HG03108 (cell line): ENCODE data around the gene NEURL1B.
"Not testable (repeated sequence)": the region's sequence is repeated elsewhere in the genome, so short reads cannot be mapped to it uniquely, and the experiment has no call there.

Experiments used
- ATAC-seq: cut with Tn5 transposase; IDR thresholded peaks from one replicate; pipeline ENCODE4 v1.9.1; 2021; ENCODE audit warnings: moderate library complexity; ENCODE audit not compliant: unreplicated experiment

NEURL1B gene, protein sequence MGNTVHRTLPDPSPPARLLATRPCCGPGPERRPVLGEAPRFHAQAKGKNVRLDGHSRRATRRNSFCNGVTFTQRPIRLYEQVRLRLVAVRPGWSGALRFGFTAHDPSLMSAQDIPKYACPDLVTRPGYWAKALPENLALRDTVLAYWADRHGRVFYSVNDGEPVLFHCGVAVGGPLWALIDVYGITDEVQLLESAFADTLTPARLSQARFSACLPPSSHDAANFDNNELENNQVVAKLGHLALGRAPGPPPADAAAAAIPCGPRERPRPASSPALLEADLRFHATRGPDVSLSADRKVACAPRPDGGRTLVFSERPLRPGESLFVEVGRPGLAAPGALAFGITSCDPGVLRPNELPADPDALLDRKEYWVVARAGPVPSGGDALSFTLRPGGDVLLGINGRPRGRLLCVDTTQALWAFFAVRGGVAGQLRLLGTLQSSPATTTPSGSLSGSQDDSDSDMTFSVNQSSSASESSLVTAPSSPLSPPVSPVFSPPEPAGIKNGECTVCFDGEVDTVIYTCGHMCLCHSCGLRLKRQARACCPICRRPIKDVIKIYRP

DNA sequence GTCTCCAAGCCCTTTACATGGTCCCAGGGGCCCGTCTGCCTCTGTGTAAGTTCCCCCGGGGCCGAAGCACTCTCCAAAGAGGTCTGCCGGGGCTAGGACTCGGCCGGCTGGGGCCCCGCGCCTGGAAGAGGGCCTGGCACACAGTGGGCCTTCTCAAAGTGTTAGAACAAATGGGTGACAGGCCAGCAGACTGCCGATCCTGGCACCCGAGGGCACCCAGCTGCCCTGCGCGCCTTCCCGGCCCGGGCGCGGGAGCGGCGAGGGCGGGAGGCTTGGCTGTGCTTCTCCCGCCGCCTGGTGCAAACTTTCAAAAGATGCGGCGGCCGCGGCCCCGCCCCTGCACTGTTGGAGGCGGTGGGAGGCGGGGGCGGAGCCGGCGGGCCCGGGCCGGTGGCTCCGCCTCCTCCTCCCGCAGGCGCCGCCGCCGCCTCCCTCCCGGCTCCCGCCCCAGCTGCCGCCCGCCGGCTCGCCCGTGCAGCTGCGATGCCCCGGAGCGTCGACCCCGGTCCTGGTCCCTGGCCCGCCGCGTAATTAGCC is at the start of gene NEURL1B:
TSS of gene NEURL1B (plus strand) at position 442 of the 537 bp plus-strand sequence. CDS start 144 bp downstream, outside the sequence.
- ATAC-seq, result peak; percentile 61

DNA sequence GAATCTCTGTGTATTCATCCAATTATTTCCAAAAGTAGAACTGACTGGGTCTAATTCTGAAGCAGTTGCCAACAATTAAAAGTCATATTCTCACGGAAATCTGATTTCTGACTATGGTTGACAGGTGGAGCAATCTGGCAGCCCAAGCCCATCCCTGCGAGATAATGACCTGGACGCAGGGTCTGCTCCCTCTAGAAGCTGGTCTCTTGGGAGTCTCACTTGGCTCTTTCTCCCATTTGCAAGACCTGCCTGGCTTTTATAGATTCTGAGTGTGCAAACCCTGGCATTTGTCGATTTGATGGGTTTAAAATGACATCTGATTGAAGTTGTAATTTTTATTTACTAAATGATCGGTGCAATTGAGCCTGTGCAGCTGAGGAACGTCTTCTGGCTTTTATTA is 49.4 kb upstream of the NEURL1B start:
- no peak for ATAC-seq

DNA sequence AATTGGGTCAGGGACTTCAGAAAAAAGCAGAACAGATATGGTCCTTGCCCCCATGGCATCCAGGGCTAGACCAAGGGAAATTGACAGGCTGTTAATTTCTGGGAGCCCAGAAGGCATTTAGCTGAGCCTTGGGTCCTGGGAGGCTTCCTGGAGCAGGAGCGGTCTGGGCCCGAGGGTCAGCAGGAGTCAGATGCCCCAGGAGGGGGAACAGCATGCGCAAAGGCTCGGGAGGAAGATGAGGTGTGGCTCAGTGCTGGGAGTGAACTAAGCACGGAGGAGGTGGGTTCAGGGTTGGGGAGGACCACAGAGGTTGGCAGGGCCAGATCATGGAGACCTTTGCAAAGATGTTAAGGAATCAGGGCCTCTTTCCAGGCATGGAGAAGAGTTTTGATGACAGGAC is 48.2 kb upstream of the NEURL1B start:
- ATAC-seq, result no peak

DNA sequence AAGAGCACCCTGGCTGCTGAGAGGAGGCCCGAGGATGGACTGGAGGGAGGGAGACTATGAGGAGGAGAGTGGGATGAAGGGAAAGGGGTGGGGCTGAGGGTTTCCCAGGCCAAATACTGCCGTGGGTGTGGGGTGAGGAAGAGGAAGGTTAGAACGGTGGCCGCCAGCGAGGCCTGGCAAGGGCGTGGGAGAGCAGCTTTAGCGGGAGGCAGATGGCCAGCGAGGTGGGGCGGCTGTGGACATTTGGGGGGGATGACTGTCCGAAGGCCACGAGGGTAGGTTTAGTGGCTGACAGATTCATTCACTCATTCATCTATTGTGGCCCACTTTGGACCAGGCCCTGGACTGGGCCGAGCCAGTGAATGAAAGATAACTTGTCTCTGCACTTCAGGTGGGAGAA is 47.8 kb upstream of the NEURL1B start:
- no peak for ATAC-seq

DNA sequence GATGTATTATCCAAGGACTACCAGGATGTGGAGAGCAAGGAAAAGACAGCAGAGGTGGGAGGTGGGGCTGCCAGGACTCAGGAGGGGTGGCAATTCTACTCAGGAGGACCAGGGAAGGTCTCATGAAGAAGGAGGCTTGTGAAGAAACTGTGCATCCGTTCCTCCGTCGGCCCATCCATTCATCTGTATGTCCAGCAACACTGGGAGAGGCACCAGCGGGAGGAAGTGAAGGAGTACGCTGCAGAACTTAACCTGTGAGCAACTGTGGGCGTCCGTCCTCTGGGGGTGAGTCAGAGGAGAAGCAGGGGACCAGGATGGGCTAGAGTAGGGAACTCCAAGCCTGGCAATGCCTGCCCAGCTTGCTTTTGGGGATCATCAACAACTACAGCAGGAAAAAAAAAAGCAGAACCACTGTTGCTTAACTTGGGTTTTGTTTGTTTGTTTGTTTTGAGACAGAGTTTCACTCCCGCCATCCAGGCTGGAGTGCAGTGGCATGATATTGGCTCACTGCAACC is 47.3 kb upstream of the NEURL1B start:
- ATAC-seq, result no peak

DNA sequence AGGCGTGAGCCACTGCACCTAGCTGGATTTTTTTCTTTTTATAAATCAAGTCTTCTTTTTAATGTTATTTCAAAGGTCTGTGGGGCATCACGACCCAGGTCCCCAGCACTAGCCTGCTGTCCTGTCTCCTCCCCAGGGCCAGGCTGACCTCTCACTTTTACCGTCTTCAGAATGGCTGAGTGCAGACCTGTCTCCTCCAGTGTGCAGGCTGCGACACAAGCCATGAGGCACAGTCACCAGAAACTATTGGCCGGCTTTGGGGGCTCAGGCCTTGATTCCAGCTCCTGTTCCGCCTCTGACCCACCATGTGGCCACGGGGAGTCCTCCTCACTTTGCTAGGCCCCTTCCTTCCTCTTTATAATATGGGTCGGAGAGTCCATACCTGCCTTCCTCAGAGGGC is 46.6 kb upstream of the NEURL1B start:
- ATAC-seq, result no peak

DNA sequence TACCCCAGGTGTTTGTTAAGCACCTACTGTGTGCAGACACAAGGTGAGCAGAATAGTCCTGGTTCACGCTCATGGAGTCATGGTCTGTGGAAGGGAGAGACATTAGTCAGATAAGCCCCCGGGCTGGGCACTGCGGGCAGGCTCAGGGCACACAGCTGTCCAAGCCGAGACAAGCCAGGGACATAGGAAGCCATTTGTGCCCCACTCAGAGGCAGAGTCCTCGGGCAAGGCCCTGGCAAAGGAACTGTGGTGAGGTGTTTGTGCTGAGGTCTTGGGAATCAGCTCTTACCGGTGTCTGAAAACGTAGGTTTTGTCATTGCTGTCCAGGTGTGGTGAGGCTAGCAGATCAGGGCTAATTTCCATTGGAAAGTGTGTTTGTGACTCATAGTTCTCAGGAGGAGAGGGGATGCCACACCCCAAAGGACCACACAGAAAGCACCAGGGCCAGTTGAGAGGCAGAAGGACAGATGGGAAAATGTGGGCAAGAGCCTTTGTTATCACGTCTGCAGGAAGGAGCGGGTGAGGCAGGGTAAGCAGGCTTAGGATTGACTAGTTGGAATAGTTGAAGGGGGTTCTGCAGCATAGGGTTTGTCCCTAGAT is 46.1 kb upstream of the NEURL1B start:
- no peak for ATAC-seq

DNA sequence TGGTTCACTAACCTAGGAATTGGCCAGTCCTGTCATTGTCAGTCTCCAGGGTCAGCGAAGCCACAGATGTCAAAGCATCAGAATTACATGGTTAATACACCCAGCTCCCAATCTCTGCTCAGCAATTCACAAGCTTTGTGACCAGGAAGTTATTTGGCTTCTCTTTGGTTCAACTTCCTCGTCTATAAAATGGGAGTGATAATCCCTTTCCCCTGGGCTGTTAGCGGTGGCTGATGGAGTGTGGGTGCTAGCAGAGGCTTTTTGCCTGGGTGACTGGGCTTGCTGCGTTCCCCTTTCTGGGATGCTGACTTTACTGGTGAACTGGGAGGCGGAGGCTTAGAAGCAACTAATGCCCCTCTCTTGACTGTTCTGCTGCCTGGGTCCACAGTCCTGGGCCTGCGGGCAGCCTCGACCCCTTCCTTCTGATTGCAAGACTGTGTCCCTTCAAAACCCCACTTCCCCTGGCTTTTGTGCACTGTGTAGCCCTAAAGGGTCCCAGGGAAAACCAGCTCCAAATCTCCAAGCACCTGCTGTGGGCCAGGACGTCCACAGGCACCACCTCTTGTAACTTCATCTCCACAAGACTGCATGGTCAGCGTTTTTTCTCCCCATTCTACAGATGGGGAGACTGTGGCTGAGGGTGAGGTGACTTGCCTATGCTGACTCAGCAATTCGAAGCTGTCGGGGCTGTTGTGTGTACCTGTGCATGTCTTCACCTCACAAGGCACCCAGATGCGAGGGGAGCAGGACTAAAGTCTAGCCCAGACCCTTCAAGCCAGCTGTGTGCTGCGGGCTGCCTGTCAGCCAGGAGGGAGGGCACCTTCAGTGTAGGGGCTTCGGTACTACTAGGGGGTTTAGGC is 45.2 kb upstream of the NEURL1B start:
- ATAC-seq, result no peak

DNA sequence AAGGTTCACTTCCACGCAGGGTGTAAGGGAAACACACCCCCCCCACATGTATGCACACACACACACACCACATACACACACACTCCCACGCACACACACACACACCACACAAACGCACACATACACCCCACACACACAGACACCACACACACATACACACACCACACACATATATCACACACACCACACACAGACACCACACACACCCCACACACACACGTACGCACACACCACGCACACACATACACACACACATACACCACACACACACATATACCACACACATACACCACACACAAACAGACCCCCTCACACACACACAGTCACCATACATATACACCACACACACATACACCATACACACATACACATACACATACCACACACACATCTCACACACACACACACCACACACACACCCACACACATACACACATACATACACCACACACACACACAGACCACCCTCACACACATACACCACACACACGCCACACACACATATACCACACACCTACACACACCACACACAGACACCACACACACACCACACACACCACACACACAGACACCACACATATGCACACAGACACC is 44.3 kb upstream of the NEURL1B start:
- ATAC-seq, result no peak

DNA sequence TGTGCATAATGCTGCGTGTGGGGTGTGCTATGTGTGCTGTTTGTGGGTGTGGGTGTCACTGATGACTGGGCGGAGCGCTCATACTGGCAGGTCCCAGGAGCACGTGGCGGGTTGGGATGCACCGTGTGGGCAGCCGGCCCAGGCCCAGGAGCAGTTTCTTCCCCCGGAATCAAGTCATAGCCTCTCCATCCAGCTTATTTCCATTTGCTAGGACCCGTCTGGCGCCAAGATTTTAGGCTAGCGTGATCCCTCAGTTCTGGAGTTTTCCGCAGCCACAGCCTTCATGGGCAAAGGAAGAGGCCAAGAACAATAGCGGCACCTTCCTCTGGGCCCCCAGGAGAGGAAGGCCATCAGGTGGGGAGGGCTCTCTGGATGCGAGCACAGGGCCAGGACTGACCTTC is 43.3 kb upstream of the NEURL1B start:
- ATAC-seq, result no peak

DNA sequence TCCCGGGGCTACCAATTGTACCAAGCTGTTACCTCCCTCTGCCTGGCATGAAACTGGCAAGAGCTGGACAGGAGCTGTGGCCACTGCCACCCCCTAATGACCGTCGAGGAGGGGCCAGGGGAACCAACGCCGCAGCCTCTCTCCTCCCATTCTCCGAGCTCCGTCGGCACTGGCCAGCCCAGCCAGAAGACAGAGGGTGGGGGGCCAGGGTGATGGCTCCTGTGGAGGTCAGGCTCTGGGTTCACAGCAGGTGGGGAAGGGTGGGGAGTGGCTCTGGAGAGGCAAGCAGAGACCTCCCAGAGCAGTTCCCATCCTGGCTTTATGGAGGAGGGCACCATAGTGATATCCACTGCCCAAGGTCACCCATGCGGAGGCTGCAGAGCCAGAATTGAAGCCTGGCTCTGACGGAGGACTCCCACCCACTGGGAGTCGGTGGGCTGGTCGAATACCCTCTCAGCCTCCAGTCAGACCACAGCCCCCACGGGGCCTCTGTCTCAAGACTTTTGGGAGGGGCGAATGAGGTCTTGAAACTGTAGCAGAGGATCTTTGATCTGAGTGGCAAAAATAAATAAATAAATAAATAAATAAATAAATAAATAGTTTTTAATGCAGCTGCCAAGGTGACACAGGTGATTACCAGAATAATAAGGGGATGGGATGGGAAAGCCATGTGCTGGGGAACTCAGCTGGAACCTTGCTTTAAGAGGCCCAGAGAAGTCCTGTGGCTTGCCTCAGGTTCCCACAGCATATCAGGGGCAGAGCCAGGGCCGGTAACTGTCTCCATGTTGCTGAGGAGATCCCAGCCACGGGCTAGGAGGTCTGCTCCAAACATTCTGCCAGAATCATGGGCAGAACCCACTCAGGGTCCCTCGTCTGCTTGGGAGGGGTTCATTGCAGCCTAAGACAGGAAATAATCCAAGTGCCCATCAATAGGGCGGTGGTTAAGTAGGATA is 42.5 kb upstream of the NEURL1B start:
- ATAC-seq, result no peak

DNA sequence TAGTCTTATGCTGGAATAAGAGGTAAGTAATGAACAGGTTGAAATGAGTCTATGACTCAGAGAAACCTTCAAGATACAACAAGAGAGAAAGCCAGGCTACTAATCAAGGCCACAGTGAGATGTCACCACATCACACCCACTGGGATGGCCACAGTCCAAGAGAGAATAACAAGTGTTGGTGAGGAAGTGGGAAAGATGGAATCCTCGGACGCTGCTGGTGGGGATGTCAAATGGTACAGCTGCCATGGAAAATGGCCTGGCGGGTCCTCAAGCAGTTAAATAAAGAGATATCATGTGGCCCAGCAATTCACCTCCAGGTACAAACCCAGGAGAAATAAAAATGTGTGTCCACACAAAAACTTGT is 41.9 kb upstream of the NEURL1B start:
- no peak for ATAC-seq

DNA sequence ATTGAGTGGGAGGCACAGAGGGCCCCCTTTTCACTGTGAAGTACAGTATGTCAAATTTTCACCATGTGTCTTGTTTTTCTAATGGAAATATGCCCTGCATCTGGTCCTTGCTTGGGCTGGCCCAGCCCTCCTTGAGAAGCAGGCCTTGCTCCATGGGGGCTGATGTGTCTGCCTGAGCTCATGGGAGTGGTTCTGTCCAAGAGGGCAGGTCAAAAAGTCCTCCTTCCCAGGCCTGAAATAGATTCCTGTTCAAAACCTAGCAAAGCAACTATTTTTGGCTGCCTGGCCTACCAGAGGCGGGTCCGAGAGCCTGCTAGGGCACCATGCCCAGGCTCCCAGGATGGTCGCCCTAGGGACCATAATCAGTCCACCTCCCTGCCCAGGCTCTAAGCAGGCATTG is 40.5 kb upstream of the NEURL1B start:
- no peak for ATAC-seq

DNA sequence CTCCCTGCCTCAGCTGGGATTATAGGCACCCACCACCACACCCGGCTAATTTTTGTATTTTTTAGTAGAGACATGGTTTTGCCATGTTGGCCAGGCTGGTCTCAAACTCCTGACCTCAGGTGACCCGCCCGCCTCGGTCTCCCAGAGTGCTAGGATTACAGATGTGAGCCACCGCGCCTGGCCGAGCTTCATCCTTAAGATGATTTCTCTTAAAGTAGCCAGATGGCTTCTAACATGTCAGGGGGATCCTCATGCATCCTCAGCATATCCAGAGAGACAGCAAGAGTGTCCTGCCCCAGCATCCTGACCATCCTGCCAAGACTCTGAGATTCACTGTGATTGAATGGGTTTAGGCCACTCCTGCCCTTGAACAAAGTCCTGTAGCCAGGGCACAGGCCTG is 39.5 kb upstream of the NEURL1B start:
- not testable (repeated sequence) for ATAC-seq

DNA sequence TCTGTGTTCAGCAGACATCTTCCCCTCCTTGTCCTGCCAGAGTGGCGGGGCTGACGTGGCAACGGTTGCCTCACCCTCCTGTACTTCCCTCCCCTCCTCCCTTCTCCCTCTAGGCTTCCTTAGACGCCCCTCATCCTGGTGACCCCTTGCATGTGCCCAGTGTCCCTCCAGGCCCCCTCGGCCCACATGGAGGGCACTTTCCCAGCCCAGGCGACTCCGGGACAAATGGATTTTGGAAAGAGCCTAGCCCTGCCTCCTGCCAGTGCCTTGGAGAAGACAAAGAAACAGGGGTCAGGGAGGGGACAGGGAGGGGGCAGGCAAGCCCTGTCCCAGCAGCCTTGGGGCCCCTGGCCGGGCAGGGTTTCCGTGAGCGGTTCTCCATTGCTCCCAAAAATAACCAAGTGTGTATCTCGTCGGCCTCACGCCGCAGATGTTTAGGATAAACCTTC is 38.3 kb upstream of the NEURL1B start:
- no peak for ATAC-seq

DNA sequence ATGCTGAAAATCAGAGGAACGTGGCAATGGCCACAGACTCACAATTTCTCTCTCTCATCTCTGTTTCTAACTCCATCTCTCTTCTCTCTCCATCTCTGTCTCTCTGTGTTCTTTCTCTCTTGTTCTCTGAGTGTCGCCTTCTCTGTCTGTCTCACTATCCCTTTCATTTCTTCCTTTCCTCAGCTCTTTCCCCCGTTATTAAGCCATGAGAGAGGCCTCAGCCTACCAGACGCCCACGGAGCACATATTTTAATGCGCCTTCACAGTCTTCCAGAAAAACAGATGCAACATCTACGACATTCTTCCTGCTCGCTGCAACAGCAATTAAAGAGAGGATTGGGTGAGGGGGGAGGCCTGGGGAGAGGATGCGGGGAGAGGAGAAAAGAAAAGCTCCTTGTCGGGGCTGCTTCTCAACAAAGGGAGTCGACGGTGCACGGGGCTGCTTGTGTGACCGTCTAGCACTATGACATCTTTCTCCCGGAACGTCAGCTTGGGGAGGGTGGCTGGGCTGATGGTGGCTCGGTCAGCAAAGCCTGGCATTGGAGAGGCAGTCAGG is 37.7 kb upstream of the NEURL1B start:
- no peak for ATAC-seq

DNA sequence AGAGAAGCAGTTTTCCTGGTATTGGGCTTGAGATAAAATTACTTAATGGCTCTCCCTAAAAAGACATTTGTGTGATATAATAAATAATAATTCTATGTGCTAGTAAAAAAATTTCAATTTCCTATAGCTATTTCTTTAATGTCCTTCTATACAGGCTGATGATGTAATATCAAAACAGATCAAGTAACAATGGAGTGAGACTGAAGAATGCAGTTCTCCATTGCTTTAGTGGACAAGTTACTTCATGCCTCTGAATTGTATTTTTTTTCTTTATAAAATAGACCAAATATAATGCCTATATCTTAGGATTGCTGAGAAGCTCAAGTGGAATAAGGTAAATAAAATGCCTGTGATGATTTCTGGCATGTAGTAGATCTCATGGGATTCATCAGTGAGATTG is 35.6 kb upstream of the NEURL1B start:
- ATAC-seq, result no peak

DNA sequence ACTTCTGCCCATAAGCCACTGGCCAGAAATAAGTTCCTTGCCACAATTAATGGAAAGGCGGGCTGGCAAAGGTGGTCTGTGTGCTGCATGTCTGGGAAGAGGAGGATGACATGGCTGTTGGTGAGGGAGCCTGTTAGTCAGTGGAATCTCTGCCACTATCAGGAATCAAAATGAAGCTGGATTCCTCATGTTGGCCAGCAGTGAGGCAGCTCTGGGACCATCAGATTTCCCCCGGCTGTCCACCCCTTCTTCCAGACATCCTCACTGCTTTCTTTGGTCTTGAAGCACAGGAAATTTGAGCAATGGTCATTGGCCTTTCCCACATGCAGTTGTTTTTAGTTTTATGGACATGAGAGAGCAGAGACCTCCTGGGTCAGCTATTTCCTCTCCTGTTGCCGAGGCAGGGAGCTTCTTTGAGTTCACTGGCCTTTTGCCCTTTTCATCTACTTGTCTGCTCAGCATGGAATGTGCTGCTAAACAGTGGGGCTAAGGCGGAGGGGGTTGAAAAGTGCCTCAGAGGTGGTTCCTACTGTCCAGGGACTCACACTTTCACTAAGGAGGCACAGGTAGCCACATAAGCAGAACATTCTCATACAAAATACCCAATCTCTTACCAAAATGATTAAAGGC is 34.8 kb upstream of the NEURL1B start:
- ATAC-seq, result no peak
